ENCODE results near the gene PRRX1. TPM values are rescaled to one million over a fixed set of nuclear protein-coding genes. Genes with fewer than 3 reads are reported as not detected.

PRRX1 gene
- total RNA-seq, 2 donors from 2014 or later: 66.6 to 171 TPM

DNA sequence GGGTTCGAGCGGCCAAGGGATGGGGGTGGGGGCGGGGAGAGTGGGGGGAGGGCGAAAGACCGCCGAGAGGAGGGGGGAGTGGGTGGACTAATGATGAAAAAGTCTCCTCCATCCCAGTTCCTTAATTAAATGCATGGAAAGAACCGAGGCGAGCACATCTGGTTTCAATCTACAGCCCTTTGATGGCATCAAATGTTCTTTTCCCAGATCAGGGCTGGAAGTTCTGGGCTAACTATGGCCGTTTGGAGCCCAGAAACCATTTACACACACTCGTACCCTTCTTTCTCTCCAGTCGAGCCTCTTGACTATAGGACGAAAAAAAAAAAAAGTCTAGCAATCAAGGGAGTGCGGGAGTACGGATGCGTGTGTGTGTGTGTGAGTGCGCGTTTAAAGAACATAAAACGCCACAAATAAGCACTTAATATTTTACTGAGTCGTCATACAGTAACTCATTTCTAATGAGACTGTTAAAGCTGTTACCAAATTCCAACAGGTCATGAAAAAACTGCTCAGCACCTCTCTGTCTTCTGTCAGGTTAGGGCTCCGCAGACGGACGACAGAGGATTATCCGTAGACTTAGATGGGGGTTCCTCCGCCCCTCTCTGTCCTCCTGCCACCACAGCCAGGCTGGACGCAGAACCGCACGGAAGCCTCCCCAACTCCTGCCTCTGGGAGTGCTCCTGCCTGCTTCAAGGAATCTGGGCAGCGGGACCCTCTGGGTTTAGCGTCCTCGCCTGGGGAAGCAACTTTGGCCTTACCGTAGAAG lies 2.1 kb upstream of the PRRX1 start:
- ATAC-seq (ENCODE audit: insufficient number of reproducible peaks, low FRiP score, low read depth) (peak; percentile 7), DNase-seq (ENCODE audit: low spot score) (no peak)
- peak overlapping the region; percentile 96 for H3K4me3 ChIP-seq
- H3K27ac ChIP-seq: peak overlapping the region; percentile 94 to 96
- no peaks in the 10 kb centered on the region for H3K27me3 ChIP-seq (replicated peaks; ENCODE audit: insufficient read depth)
- no peaks in the 10 kb centered on the region for H3K36me3 ChIP-seq
- H3K9me3 ChIP-seq: no peaks in the 10 kb centered on the region
- TF ChIP-seq, protein P1, sequence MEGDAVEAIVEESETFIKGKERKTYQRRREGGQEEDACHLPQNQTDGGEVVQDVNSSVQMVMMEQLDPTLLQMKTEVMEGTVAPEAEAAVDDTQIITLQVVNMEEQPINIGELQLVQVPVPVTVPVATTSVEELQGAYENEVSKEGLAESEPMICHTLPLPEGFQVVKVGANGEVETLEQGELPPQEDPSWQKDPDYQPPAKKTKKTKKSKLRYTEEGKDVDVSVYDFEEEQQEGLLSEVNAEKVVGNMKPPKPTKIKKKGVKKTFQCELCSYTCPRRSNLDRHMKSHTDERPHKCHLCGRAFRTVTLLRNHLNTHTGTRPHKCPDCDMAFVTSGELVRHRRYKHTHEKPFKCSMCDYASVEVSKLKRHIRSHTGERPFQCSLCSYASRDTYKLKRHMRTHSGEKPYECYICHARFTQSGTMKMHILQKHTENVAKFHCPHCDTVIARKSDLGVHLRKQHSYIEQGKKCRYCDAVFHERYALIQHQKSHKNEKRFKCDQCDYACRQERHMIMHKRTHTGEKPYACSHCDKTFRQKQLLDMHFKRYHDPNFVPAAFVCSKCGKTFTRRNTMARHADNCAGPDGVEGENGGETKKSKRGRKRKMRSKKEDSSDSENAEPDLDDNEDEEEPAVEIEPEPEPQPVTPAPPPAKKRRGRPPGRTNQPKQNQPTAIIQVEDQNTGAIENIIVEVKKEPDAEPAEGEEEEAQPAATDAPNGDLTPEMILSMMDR (IDR thresholded peaks at IDR 0.05): peak; percentile 31
- H3K4me1 ChIP-seq (ENCODE audit: control insufficient read depth in 1 of 2, low read depth in 2 of 2): peaks cover 0 to 18% of the 10 kb centered on the region in 2 donors

DNA sequence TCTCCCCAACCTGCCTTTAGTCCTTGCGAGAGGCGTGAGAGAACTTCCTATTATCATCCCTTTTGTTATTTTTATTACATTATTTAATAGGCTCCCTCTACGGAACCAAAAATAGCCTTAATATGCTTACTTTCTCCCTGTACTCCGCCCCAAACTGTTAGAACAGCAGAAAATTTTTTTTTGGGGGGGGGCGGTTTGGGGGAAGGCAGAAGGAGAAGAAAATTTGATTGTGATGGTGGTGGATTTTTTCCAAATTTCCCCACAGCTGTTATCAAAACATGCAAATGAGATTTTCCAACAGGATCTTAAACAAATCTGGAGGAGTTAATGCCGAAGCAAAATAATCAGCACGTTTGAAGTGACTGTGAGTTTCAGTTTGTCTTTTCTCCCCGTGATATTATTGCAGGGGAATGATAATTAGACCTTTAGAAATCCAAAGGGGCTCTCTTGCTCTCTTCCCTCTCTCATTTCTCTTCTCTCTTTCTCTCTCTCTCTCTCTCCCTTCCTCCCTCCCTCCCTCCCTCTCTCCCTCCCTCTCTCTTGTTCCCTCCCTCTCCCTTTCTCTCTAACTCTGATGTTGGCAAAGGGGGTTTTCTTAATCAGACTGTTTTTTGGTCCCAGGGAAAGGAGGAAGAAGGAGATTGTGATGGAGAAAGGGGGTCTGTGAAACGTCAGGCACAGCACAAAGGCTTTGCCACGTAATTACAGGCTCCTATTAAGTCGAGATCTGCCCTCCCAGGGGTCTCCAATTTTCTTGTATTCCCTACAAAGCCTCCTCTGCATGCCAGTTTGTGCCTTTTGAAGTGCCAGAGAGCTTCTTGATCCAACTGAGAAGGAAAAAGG lies 1.1 kb upstream of the PRRX1 start:
- Histone ChIP-seq H3K36me3 (no peaks in the 10 kb centered on the region), H3K27ac (peak overlapping the region; percentile 94 to 96), H3K27me3 (replicated peaks; ENCODE audit: insufficient read depth) (no peaks in the 10 kb centered on the region), H3K9me3 (no peaks in the 10 kb centered on the region), H3K4me1 (ENCODE audit: control insufficient read depth in 1 of 2, low read depth in 2 of 2) (peaks cover 0 to 25% of the 10 kb centered on the region in 2 donors), H3K4me3 (peak overlapping the region; percentile 96)
- DNase-seq (ENCODE audit: low spot score) (no peak), ATAC-seq (ENCODE audit: insufficient number of reproducible peaks, low FRiP score, low read depth) (no peak)
- TF ChIP-seq, protein P1 (IDR thresholded peaks at IDR 0.05): no peak

DNA sequence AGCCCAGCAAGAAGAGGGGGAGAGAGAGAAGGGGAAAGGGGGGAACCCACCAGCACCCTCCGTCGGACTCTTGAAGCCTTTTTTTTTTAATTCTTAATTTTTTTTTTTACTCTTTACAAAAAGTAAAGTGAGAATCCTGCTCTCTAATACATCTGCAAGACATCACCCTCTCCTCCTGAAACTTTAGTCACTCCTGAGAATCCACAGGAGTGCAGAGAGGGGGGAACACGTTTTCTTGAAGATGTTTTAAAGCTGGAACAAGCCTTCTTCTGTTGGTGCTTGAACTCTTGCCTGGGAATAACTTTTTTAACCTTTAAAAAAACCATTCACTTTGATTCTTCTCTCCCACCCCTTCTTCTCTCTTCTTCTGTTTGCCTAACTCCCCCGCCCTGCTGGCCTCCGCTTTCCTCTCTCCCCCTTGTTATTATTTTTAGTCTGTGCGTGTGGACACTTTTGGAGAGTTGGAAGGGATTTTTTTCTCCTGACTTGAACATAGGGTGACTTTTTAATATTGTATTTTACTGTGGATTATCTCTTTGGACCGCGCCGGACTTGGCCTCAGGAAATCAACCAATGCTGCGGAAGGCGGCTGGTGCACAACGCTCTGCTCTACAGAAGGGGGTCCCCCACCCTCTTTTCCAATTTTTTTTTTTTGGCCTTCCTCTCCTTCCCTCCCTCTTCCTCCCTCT lies 383 bp upstream of the PRRX1 start:
- H3K4me1 ChIP-seq (ENCODE audit: control insufficient read depth in 1 of 2, low read depth in 2 of 2): peaks cover 0 to 25% of the 10 kb centered on the region in 2 donors
- DNase-seq (ENCODE audit: low spot score) (no peak), ATAC-seq (ENCODE audit: insufficient number of reproducible peaks, low FRiP score, low read depth) (no peak)
- TF ChIP-seq, protein P1 (IDR thresholded peaks at IDR 0.05): no peak
- H3K9me3 ChIP-seq: no peaks in the 10 kb centered on the region
- no peaks in the 10 kb centered on the region for H3K36me3 ChIP-seq
- H3K4me3 ChIP-seq: peak overlapping the region; percentile 96
- peak overlapping the region; percentile 94 to 96 for H3K27ac ChIP-seq
- no peaks in the 10 kb centered on the region for H3K27me3 ChIP-seq (replicated peaks; ENCODE audit: insufficient read depth)

DNA sequence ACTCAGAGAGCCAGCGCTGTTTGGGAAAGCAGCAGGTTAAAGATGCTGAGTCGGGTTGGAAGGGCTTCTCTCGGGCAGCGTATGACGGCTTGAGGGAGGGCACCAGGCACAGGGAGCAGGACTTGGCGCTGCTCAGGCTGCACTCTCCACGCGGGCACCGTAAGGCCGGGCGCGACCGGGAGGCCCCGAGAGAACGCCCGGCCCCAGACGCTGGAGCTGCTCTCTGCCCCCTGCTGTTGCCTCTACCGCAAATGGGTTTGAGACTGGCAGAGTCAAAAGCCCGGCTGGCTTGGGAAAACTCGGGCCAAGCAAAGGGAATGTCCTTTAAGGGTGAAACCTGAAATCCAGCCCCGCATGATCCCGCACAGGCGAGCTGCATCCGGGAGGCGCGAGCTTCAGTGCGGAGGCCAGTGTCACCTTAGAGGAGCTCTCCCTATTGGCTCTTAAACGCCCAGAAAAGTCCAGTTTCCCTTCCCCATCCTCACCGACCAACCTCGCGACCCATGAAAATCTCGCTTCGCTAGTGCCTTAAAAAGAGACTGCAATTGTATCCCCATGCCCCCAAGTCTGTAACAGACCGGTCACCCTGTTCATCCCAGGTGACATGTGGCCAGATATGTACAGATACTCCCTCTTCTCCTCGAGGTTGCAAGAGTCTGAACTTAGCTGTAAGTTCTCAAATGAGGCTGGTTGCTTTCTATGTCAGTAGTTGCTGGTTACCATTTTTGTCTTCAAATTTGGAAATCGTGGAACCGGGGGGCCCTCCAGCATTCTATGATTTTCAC lies 1.1 kb downstream of the PRRX1 start:
- TF ChIP-seq, protein P1 (IDR thresholded peaks at IDR 0.05): peak; percentile 35
- DNase-seq (ENCODE audit: low spot score) (no peak), ATAC-seq (ENCODE audit: insufficient number of reproducible peaks, low FRiP score, low read depth) (no peak)
- peak overlapping the region; percentile 94 to 96 for H3K27ac ChIP-seq
- peak overlapping the region; percentile 96 for H3K4me3 ChIP-seq
- peaks cover 0 to 25% of the 10 kb centered on the region in 2 donors for H3K4me1 ChIP-seq (ENCODE audit: control insufficient read depth in 1 of 2, low read depth in 2 of 2)
- no peaks in the 10 kb centered on the region for H3K9me3 ChIP-seq
- no peaks in the 10 kb centered on the region for H3K36me3 ChIP-seq
- H3K27me3 ChIP-seq (replicated peaks; ENCODE audit: insufficient read depth): no peaks in the 10 kb centered on the region

Measured in thoracic aorta (tissue), 2 donors.